Hepatocyte (in vitro differentiated cells): Measurements from ENCODE around the gene CLIP1.

Experiments used
- CTCF ChIP-seq: fragments of 200-600 bp; sonication (generic); IDR thresholded peaks from 2 replicates; pipeline ENCODE4 v1.5.1; 2016; ENCODE audit warnings: antibody characterized with exemption, mild to moderate bottlenecking; ENCODE audit not compliant: poor library complexity
- EZH2 ChIP-seq: fragments of 200-600 bp; sonication (generic); IDR thresholded peaks from 2 replicates; pipeline ENCODE4 v1.6.1; 2016; ENCODE audit warnings: antibody characterized with exemption, mild to moderate bottlenecking, borderline replicate concordance

GRCh38 chr12:122412851-122413433 is 9.5 kb downstream of the CLIP1 start:
- TF ChIP-seq EZH2 (no peak), CTCF (no peak)
